ENCODE measurements around the gene BRWD1. TPM values are rescaled to one million over a fixed set of nuclear protein-coding genes. Genes with fewer than 3 reads are reported as not detected.

BRWD1 gene
- total RNA-seq (49.0 TPM), polyA plus RNA-seq (ENCODE audit: insufficient read depth in 1 of 8, insufficient read length in 8 of 8, low replicate concordance in 1 of 8) (10 to 100 TPM; 21.9 to 32.9 (median 28.7) TPM)
- long read RNA-seq, donor 1, partial matches to known transcripts: 0 of 5 reads
- long read RNA-seq, donor 1, other reads (novel, unspliced or antisense): 0 of 5 reads
- long read RNA-seq, donor 2: 0 reads
- long read RNA-seq, donor 3, transcript BRWD1-202 (5 exons, 2,495 nt): major isoform, 7 of 7 reads
- long read RNA-seq, donor 3, partial matches to known transcripts: 0 of 7 reads
- long read RNA-seq, donor 3, other reads (novel, unspliced or antisense): 0 of 7 reads
- long read RNA-seq, donor 4, partial matches to known transcripts: 0 of 3 reads
- long read RNA-seq, donor 4, other reads (novel, unspliced or antisense): 0 of 3 reads
- long read RNA-seq, donor 5, transcript BRWD1-202 (5 exons, 2,495 nt): major isoform, 16 of 16 reads
- long read RNA-seq, donor 5, partial matches to known transcripts: 0 of 16 reads
- long read RNA-seq, donor 5, other reads (novel, unspliced or antisense): 0 of 16 reads
- long read RNA-seq, donor 6, transcript BRWD1-202 (5 exons, 2,495 nt): major isoform, 10 of 11 reads
- long read RNA-seq, donor 6, partial matches to known transcripts: 0 of 11 reads
- long read RNA-seq, donor 6, other reads (novel, unspliced or antisense): 0 of 11 reads
- long read RNA-seq, donor 7, transcript BRWD1-202 (5 exons, 2,495 nt): major isoform, 8 of 8 reads
- long read RNA-seq, donor 7, partial matches to known transcripts: 0 of 8 reads
- long read RNA-seq, donor 7, other reads (novel, unspliced or antisense): 0 of 8 reads
- long read RNA-seq, donor 8, partial matches to known transcripts: 0 of 4 reads
- long read RNA-seq, donor 8, other reads (novel, unspliced or antisense): 0 of 4 reads
- long read RNA-seq, donor 9, transcript BRWD1-202 (5 exons, 2,495 nt): major isoform, 8 of 8 reads
- long read RNA-seq, donor 9, partial matches to known transcripts: 0 of 8 reads
- long read RNA-seq, donor 9, other reads (novel, unspliced or antisense): 0 of 8 reads
- long read RNA-seq, donor 10, transcript BRWD1-202 (5 exons, 2,495 nt): major isoform, 13 of 13 reads
- long read RNA-seq, donor 10, partial matches to known transcripts: 0 of 13 reads
- long read RNA-seq, donor 10, other reads (novel, unspliced or antisense): 0 of 13 reads
- long read RNA-seq, donor 11, transcript BRWD1-202 (5 exons, 2,495 nt): major isoform, 6 of 6 reads
- long read RNA-seq, donor 11, partial matches to known transcripts: 0 of 6 reads
- long read RNA-seq, donor 11, other reads (novel, unspliced or antisense): 0 of 6 reads

DNA sequence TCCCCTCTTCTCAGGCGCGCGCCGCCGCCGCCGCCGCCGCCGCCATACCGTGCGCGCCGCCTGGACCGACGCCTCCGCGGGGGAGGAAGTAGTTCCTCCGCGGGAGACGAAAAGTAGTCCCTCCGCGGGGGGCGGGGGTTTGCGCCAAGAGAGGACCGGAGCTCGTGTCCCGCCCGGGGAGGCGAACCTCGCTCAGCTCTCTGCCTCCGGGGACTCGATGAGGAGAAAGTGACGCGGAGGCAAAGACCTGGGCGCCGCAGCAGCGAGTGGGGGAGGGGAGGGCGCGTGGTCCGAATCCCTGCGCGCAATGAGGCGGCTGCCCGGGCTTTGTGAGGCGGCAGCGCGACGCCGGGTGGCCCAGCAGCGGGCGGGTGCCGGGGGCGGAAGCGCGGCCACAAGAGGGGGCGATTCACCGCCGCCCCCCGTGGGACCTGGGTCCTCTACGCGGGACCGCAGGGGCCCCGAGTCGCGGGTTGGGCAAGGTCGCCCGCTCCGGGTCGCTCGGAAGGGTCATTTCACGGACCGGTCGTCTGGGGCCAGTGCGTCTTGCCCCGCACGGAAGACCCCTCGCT, at the start of gene BRWD1:
BRWD1 (minus strand) TSS at position 62 of the 572 bp plus-strand sequence. CDS start 141 bp downstream, outside the sequence.
- WGBS (ENCODE audit: insufficient coverage): under 1% methylated on average over 74 of the region's 78 CpGs
- Histone ChIP-seq H3K9me3 (replicated peaks; ENCODE audit: control insufficient read depth, low read depth, low read length) (no peaks in the 10 kb centered on the region), H3K4me1 (ENCODE audit: control insufficient read depth, insufficient read depth, low read length) (peaks cover 4% of the 10 kb centered on the region)

GRCh38 chr21:39362733-39363132, 49.3 kb upstream of the BRWD1 start:
- Histone ChIP-seq H3K27me3 (ENCODE audit: control insufficient read depth, insufficient read depth, low read length) (no peaks in the 10 kb centered on the region), H3K27ac (ENCODE audit: low read length) (no peak overlapping the region), H3K9me3 (replicated peaks; ENCODE audit: control insufficient read depth, low read depth, low read length) (no peaks in the 10 kb centered on the region), H3K4me1 (ENCODE audit: control insufficient read depth, insufficient read depth, low read length) (no peaks in the 10 kb centered on the region), H3K4me3 (ENCODE audit: low read length) (no peak overlapping the region), H3K36me3 (ENCODE audit: control insufficient read depth, insufficient read depth, low read length) (no peaks in the 10 kb centered on the region)
- no peak for DNase-seq
- 100% methylated on average over 1 of the region's 3 CpGs for WGBS (ENCODE audit: insufficient coverage)

More for the DNA sequence above, at the start of gene BRWD1:
- H3K27ac ChIP-seq (ENCODE audit: low read length): peak within 1 kb of the TSS; percentile 97
- H3K36me3 ChIP-seq (ENCODE audit: control insufficient read depth, insufficient read depth, low read length): peaks cover 15% of the 10 kb centered on the region
- peak within 1 kb of the TSS; percentile 91 for H3K4me3 ChIP-seq (ENCODE audit: low read length)
- peak; percentile 93 for DNase-seq
- no peaks in the 10 kb centered on the region for H3K27me3 ChIP-seq (ENCODE audit: control insufficient read depth, insufficient read depth, low read length)

- Histone ChIP-seq H3K9me3 (replicated peaks; ENCODE audit: control insufficient read depth, low read depth, low read length) (no peaks in the 10 kb centered on the region), H3K27me3 (ENCODE audit: control insufficient read depth, insufficient read depth, low read length) (no peaks in the 10 kb centered on the region)
- 71% methylated on average over 2 of the region's 4 CpGs for WGBS (ENCODE audit: insufficient coverage)
Observed at GRCh38 chr21:39359382-39359781, 46.0 kb upstream of the BRWD1 start.

GRCh38 chr21:39353295-39353694, 39.9 kb upstream of the BRWD1 start:
- H3K4me3 ChIP-seq (ENCODE audit: low read length): no peak overlapping the region
- H3K4me1 ChIP-seq (ENCODE audit: control insufficient read depth, insufficient read depth, low read length): peaks cover 8% of the 10 kb centered on the region
- H3K27me3 ChIP-seq (ENCODE audit: control insufficient read depth, insufficient read depth, low read length): peaks cover 2% of the 10 kb centered on the region
- no peak for DNase-seq
- WGBS (ENCODE audit: insufficient coverage): no CpG with 5 or more reads among the region's 3 CpGs
- no peaks in the 10 kb centered on the region for H3K9me3 ChIP-seq (replicated peaks; ENCODE audit: control insufficient read depth, low read depth, low read length)
- H3K36me3 ChIP-seq (ENCODE audit: control insufficient read depth, insufficient read depth, low read length): no peaks in the 10 kb centered on the region
- no peak overlapping the region for H3K27ac ChIP-seq (ENCODE audit: low read length)

More at GRCh38 chr21:39359382-39359781, 46.0 kb upstream of the BRWD1 start:
- H3K4me1 ChIP-seq (ENCODE audit: control insufficient read depth, insufficient read depth, low read length): no peaks in the 10 kb centered on the region
- no peak overlapping the region for H3K27ac ChIP-seq (ENCODE audit: low read length)
- no peaks in the 10 kb centered on the region for H3K36me3 ChIP-seq (ENCODE audit: control insufficient read depth, insufficient read depth, low read length)
- H3K4me3 ChIP-seq (ENCODE audit: low read length): no peak overlapping the region
- DNase-seq: no peak

- peaks cover 2% of the 10 kb centered on the region for H3K27me3 ChIP-seq (ENCODE audit: control insufficient read depth, insufficient read depth, low read length)
- no peaks in the 10 kb centered on the region for H3K9me3 ChIP-seq (replicated peaks; ENCODE audit: control insufficient read depth, low read depth, low read length)
- H3K4me1 ChIP-seq (ENCODE audit: control insufficient read depth, insufficient read depth, low read length): peaks cover 11% of the 10 kb centered on the region
- H3K36me3 ChIP-seq (ENCODE audit: control insufficient read depth, insufficient read depth, low read length): peaks cover 5% of the 10 kb centered on the region
- peak; percentile 10 for DNase-seq
- 72% methylated on average over 6 of the region's 19 CpGs for WGBS (ENCODE audit: insufficient coverage)
- peak overlapping the region; percentile 95 for H3K27ac ChIP-seq (ENCODE audit: low read length)
- H3K4me3 ChIP-seq (ENCODE audit: low read length): peak overlapping the region; percentile 72
Observed at GRCh38 chr21:39350094-39351005, 36.9 kb upstream of the BRWD1 start.

DNA sequence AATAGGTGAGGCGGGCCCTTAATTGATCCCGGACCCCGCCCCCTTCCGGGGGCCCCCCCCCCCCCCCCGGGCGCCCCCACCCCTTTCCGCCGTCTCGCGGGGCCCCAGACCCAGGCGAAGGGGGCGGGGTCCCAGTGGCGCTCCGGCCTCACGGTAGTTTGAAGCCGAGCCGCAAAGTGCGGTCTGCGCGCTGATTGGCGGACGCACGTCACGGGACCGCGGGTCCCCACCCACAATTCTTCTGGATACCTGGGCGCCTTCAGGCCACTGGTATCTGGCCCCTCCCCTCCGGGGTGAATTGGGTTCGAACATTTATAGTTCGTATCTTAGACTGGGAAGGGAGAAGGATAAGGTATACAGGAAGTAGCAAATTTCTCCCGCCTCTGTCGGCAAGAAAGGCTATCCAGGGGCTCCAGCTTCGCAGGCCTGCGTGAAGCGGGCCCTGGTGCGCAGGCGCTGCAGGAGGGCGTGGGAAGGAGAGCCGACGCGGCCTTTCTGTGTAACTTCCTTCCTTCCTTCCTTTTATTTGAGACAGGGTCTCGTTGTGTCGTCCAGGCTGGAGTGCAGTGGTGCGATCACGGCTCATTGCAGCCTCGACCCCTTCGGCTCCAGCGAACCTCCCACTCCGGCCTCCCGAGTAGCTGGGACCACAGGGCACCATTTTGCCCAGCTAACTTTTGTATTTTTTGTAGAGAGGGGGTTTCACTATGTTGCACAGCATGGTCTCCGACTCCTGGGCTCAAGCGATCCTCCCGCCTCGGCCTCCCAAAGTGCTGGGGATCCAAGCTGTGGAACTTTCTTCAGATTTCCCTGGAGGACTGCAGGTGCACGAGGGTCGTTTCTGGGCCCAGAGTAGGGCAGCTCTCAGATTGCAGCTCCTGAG, 36.0 kb upstream of the BRWD1 start:
- peak overlapping the region; percentile 95 for H3K27ac ChIP-seq (ENCODE audit: low read length)
- H3K9me3 ChIP-seq (replicated peaks; ENCODE audit: control insufficient read depth, low read depth, low read length): no peaks in the 10 kb centered on the region
- H3K4me1 ChIP-seq (ENCODE audit: control insufficient read depth, insufficient read depth, low read length): peaks cover 11% of the 10 kb centered on the region
- peak; percentile 99 for DNase-seq
- peaks cover 9% of the 10 kb centered on the region for H3K36me3 ChIP-seq (ENCODE audit: control insufficient read depth, insufficient read depth, low read length)
- peaks cover 2% of the 10 kb centered on the region for H3K27me3 ChIP-seq (ENCODE audit: control insufficient read depth, insufficient read depth, low read length)
- H3K4me3 ChIP-seq (ENCODE audit: low read length): peak overlapping the region; percentile 72
- 6% methylated on average over 25 of the region's 56 CpGs for WGBS (ENCODE audit: insufficient coverage)

DNA sequence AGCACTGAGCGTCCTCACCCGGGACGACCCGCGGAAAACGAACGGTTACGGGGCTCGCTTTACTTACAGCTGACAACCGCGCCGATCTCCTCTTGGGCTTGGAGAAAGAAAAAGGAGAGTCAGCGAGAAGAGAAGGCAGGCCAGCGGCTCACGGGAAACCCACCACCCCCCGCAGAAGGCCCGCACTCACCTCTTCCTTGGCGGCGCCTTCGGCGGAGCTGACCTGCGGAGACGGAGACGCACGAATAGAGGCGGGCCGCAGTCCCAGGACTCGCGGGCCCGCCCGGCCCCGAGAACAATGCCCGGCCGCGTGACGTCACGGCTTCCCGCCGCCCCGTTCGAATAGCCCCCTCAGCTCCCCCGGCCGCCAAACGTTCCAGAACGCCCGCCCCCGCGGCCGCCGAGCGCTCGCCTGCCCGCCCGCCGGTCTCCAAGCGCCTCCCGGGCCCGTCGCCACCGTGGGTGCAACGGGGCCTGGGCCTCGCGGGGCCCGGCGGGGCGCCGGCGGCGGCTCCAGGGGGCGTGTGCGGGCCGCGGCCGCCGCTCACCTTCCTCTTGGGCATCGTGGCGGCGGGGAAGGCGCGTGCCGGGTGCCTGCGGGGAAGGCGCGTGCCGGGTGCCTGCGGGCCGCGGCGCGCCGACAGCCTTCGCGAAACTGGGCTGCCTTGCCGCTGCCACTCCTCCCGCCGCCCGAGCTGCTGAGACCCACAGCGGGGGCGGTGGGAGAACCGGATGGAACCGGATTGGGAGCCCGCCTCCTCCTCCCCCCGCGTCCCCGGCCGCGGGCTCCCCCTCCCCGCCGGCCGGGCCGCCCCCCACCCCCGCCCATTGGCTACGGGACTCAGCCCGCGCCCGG, 35.2 kb upstream of the BRWD1 start, which contains the start of gene HMGN1:
HMGN1 (minus strand) TSS at position 734 of the 856 bp plus-strand sequence; CDS start at position 563, 171 bp downstream.
- Histone ChIP-seq H3K4me3 (ENCODE audit: low read length) (peak within 1 kb of the TSS; percentile 80), H3K27me3 (ENCODE audit: control insufficient read depth, insufficient read depth, low read length) (no peaks in the 10 kb centered on the region), H3K9me3 (replicated peaks; ENCODE audit: control insufficient read depth, low read depth, low read length) (no peaks in the 10 kb centered on the region), H3K4me1 (ENCODE audit: control insufficient read depth, insufficient read depth, low read length) (peaks cover 11% of the 10 kb centered on the region), H3K36me3 (ENCODE audit: control insufficient read depth, insufficient read depth, low read length) (peaks cover 14% of the 10 kb centered on the region), H3K27ac (ENCODE audit: low read length) (peak within 1 kb of the TSS; percentile 95)
- under 1% methylated on average over 87 of the region's 116 CpGs for WGBS (ENCODE audit: insufficient coverage)
- DNase-seq: peak; percentile 97

Measured in muscle of leg (tissue), 16 donors.